Natural killer cell treated with Interleukin-12 subunit alpha and Interleukin-12 subunit beta and Interleukin-15 and Interleukin-18, amount 100 ng/mL, for 72 hours (primary cell): Measurements from ENCODE around the gene GRIN3B. TPM values are rescaled to one million over a fixed set of nuclear protein-coding genes. Genes with fewer than 3 reads are reported as not detected.

Experiments
- ATAC-seq, 2 donors: fragments of 150-1000 bp; cut with Tn5 transposase in 1 of 2; sonication (Bioruptor Pico), chemical (Tn5 transposase) in 1 of 2; 2 replicates each; pipeline ENCODE4 v1.10.0; 2021
- DNase-seq: peaks from one replicate; pipeline ENCODE4 v3.0.0; 2022; ENCODE audit warnings: low spot score
- H3K27ac Mint-ChIP-seq, 2 donors: 1 replicate in 1 of 2; 2 replicates in 1 of 2; pipeline ENCODE4 v1.8.0; 2022; ENCODE audit warnings: mixed read lengths in 2 of 2, mild to moderate bottlenecking in 1 of 2, moderate library complexity in 1 of 2
- H3K27me3 Mint-ChIP-seq, 2 donors: 1 replicate in 1 of 2; 2 replicates in 1 of 2; pipeline ENCODE4 v1.8.0; 2022; ENCODE audit warnings: mixed read lengths in 2 of 2
- H3K36me3 Mint-ChIP-seq: one replicate; pipeline ENCODE4 v1.8.0; 2022; ENCODE audit warnings: mixed read lengths
- H3K4me1 Mint-ChIP-seq, 2 donors: 1 replicate in 1 of 2; 2 replicates in 1 of 2; pipeline ENCODE4 v1.8.0; 2022; ENCODE audit warnings: low read depth in 2 of 2, mixed read lengths in 2 of 2, mild to moderate bottlenecking in 1 of 2
- H3K4me3 Mint-ChIP-seq: one replicate; pipeline ENCODE4 v1.8.0; 2022; ENCODE audit warnings: mixed read lengths
- H3K9me3 Mint-ChIP-seq: 2 replicates; pipeline ENCODE4 v1.8.0; 2022; ENCODE audit warnings: mixed read lengths
- total RNA-seq, 2 donors: library from RNA; stranded (reverse); gene quantifications; one replicate each; pipeline ENCODE4 v1.2.3, GENCODE V29; 2022

The GRIN3B gene
- total RNA-seq, 2 donors from 2014 or later = not detected

GRCh38 chr19:976476-976875 is 23.7 kb upstream of the GRIN3B start:
- H3K4me3 Mint-ChIP-seq = no peak overlapping the region
- H3K4me1 Mint-ChIP-seq = no peaks in the 10 kb centered on the region
- ATAC-seq (no peak), DNase-seq (no peak)
- H3K36me3 Mint-ChIP-seq = no peaks in the 10 kb centered on the region
- no peaks in the 10 kb centered on the region for H3K27me3 Mint-ChIP-seq
- H3K9me3 Mint-ChIP-seq = no peaks in the 10 kb centered on the region
- H3K27ac Mint-ChIP-seq = no peak overlapping the region

DNA sequence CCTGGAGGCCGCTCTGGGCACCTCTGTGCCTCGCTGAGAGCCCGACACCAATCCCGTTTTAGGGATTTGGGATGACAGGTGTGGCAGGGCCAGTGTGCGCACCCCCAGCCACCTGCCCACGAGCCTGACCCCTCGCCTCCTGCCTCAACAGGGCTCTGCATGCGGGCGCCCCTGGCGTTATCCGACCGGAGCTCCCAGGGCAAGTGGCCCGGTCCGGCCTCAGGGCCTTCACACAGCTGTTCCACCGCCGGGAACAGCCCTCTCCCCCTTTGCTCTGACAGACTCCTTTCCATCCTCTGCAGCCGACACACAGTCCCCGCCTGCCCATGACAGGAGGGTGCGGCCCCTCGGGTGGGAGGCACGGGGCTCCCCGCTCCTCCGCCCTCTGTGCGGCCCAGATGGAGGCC is 23.2 kb upstream of the GRIN3B start:
- ATAC-seq (no peak), DNase-seq (no peak)
- Mint-ChIP-seq H3K4me1 (no peaks in the 10 kb centered on the region), H3K36me3 (no peaks in the 10 kb centered on the region), H3K4me3 (no peak overlapping the region), H3K9me3 (no peaks in the 10 kb centered on the region), H3K27ac (no peak overlapping the region), H3K27me3 (no peaks in the 10 kb centered on the region)

GRCh38 chr19:979318-979741 is 20.9 kb upstream of the GRIN3B start:
- no peaks in the 10 kb centered on the region for H3K36me3 Mint-ChIP-seq
- peaks cover 0 to 6% of the 10 kb centered on the region in 2 donors for H3K4me1 Mint-ChIP-seq
- ATAC-seq (no peak), DNase-seq (no peak)
- H3K27ac Mint-ChIP-seq = no peak overlapping the region
- no peaks in the 10 kb centered on the region for H3K9me3 Mint-ChIP-seq
- H3K4me3 Mint-ChIP-seq = no peak overlapping the region
- H3K27me3 Mint-ChIP-seq = no peaks in the 10 kb centered on the region

GRCh38 chr19:980133-980998 is 19.9 kb upstream of the GRIN3B start:
- ATAC-seq (no peak), DNase-seq (no peak)
- no peak overlapping the region for H3K4me3 Mint-ChIP-seq
- no peak overlapping the region for H3K27ac Mint-ChIP-seq
- H3K9me3 Mint-ChIP-seq = no peaks in the 10 kb centered on the region
- no peaks in the 10 kb centered on the region for H3K27me3 Mint-ChIP-seq
- H3K36me3 Mint-ChIP-seq = no peaks in the 10 kb centered on the region
- H3K4me1 Mint-ChIP-seq = peaks cover 7 to 12% of the 10 kb centered on the region in 2 donors

GRCh38 chr19:982567-983170 is 17.6 kb upstream of the GRIN3B start:
- Mint-ChIP-seq H3K27ac (no peak overlapping the region), H3K36me3 (no peaks in the 10 kb centered on the region), H3K4me3 (no peak overlapping the region), H3K9me3 (no peaks in the 10 kb centered on the region), H3K4me1 (peaks cover 7 to 20% of the 10 kb centered on the region in 2 donors), H3K27me3 (no peaks in the 10 kb centered on the region)
- DNase-seq (peak; percentile 82), ATAC-seq (peak; percentile 87 to 88)

DNA sequence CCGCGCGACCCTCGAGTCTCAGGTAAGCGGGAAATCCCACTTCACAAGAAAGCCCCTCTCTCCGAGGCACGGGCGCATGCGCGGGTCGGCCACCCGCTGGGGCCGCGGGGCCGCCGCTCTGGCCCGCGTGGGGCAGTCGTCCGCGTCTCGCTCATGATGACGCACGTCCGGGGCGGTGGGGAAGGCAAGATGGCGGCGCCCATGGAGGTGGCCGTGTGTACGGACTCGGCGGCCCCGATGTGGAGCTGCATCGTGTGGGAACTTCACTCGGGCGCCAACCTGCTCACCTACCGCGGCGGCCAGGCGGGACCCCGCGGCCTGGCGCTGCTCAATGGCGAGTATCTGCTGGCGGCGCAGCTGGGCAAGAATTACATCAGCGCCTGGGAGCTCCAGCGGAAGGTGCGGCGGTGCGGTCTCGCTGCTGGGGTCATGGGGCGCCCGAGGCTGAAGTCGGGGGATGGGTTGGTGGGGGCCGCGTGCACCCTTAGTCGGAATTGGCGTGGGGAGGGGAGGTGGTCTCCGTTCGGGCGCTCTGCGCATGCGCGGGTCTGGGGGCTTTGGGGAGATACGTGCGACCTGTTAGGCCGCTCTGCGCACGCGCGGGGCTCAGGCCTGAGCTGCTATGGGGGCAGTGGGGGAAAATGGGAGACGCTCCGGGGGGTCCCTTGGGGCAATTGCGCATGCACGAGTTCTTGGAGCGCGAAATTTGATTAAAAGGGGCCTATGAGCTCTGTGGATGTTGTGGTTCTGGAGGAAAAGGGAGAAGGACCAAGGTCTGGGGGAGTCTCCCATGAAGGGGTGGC is 15.9 kb upstream of the GRIN3B start, which contains the start of gene WDR18:
Gene WDR18, plus strand, starts transcription at position 181 of the 803 bp plus-strand sequence. Its CDS starts 9 bp downstream, at position 190.
- H3K36me3 Mint-ChIP-seq = no peaks in the 10 kb centered on the region
- peak within 1 kb of the TSS; percentile 71 to 88 for H3K27ac Mint-ChIP-seq
- no peaks in the 10 kb centered on the region for H3K9me3 Mint-ChIP-seq
- peaks cover 7 to 27% of the 10 kb centered on the region in 2 donors for H3K4me1 Mint-ChIP-seq
- H3K4me3 Mint-ChIP-seq = peak within 1 kb of the TSS; percentile 92
- ATAC-seq (peak; percentile 93 to 96), DNase-seq (peak; percentile 94)
- H3K27me3 Mint-ChIP-seq = no peaks in the 10 kb centered on the region

- H3K9me3 Mint-ChIP-seq = no peaks in the 10 kb centered on the region
- no peaks in the 10 kb centered on the region for H3K36me3 Mint-ChIP-seq
- H3K27me3 Mint-ChIP-seq = no peaks in the 10 kb centered on the region
- peak overlapping the region; percentile 92 for H3K4me3 Mint-ChIP-seq
- DNase-seq = no peak
- H3K4me1 Mint-ChIP-seq = peaks cover 7 to 27% of the 10 kb centered on the region in 2 donors
- no peak for ATAC-seq
- no peak overlapping the region for H3K27ac Mint-ChIP-seq
Observed at GRCh38 chr19:986083-986482, 14.1 kb upstream of the GRIN3B start.

- no peak for DNase-seq
Observed at GRCh38 chr19:988081-988480, 12.1 kb upstream of the GRIN3B start.

GRCh38 chr19:988510-988909 is 11.7 kb upstream of the GRIN3B start:
- ATAC-seq (no peak), DNase-seq (no peak)
- Mint-ChIP-seq H3K27me3 (no peaks in the 10 kb centered on the region), H3K36me3 (no peaks in the 10 kb centered on the region), H3K4me1 (peaks cover 7 to 27% of the 10 kb centered on the region in 2 donors), H3K27ac (no peak overlapping the region), H3K4me3 (no peak overlapping the region), H3K9me3 (no peaks in the 10 kb centered on the region)

More at GRCh38 chr19:988081-988480, 12.1 kb upstream of the GRIN3B start:
- H3K27me3 Mint-ChIP-seq = no peaks in the 10 kb centered on the region
- no peak overlapping the region for H3K27ac Mint-ChIP-seq
- H3K4me1 Mint-ChIP-seq = peaks cover 7 to 27% of the 10 kb centered on the region in 2 donors
- H3K36me3 Mint-ChIP-seq = no peaks in the 10 kb centered on the region
- H3K4me3 Mint-ChIP-seq = no peak overlapping the region
- no peaks in the 10 kb centered on the region for H3K9me3 Mint-ChIP-seq
- no peak for ATAC-seq

GRCh38 chr19:989381-990081 is 10.7 kb upstream of the GRIN3B start:
- no peaks in the 10 kb centered on the region for H3K9me3 Mint-ChIP-seq
- H3K27me3 Mint-ChIP-seq = no peaks in the 10 kb centered on the region
- H3K27ac Mint-ChIP-seq = no peak overlapping the region
- no peak for DNase-seq
- H3K36me3 Mint-ChIP-seq = no peaks in the 10 kb centered on the region
- H3K4me3 Mint-ChIP-seq = no peak overlapping the region
- ATAC-seq = no peak
- peaks cover 7 to 24% of the 10 kb centered on the region in 2 donors for H3K4me1 Mint-ChIP-seq

DNA sequence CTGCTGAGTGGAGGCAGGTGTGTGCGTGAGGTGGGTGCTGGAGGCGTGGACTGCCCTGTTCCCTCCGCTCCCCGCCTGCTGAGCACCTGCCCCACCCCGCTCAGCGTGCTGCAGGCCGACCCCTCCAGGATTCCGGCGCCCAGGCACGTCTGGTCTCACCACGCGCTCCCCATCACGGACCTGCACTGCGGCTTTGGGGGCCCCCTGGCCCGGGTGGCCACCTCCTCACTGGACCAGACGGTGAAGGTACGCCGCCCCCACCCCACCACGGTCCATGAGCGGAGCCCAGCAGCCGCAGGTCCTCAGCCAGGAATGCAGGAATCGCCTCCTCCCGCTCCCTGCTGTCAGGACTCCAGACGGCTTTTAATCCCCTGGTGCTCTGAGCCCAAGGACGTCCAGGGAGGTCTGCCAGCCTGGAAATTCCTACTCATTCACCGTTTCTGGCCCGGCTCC is 10.1 kb upstream of the GRIN3B start:
- Mint-ChIP-seq H3K27ac (no peak overlapping the region), H3K4me3 (no peak overlapping the region), H3K36me3 (no peaks in the 10 kb centered on the region), H3K4me1 (peaks cover 1 to 19% of the 10 kb centered on the region in 2 donors), H3K9me3 (no peaks in the 10 kb centered on the region), H3K27me3 (no peaks in the 10 kb centered on the region)
- ATAC-seq (no peak), DNase-seq (no peak)

GRCh38 chr19:990746-991145 is 9.5 kb upstream of the GRIN3B start:
- DNase-seq (no peak), ATAC-seq (no peak)
- H3K27me3 Mint-ChIP-seq = no peaks in the 10 kb centered on the region
- no peak overlapping the region for H3K27ac Mint-ChIP-seq
- H3K9me3 Mint-ChIP-seq = no peaks in the 10 kb centered on the region
- peaks cover 0 to 15% of the 10 kb centered on the region in 2 donors for H3K4me1 Mint-ChIP-seq
- H3K4me3 Mint-ChIP-seq = no peak overlapping the region
- no peaks in the 10 kb centered on the region for H3K36me3 Mint-ChIP-seq
